Naive thymus-derived CD8-positive, alpha-beta T cell (primary cell): ENCODE measurements around the gene SVEP1. TPM values are rescaled to one million over a fixed set of nuclear protein-coding genes. Genes with fewer than 3 reads are reported as not detected.
"Not testable (repeated sequence)": the region's sequence is repeated elsewhere in the genome, so short reads cannot be mapped to it uniquely, and the experiment has no call there.

ENCODE experiments used
- ATAC-seq, 2 donors: fragments of 150-1000 bp; cut with Tn5 transposase in 1 of 2; sonication (Bioruptor Pico), chemical (Tn5 transposase) in 1 of 2; 1 replicate in 1 of 2; 2 replicates in 1 of 2; pipeline ENCODE4 v1.10.0; 2021; ENCODE audit warnings: mild to moderate bottlenecking in 2 of 2, moderate library complexity in 2 of 2
- POLR2A ChIA-PET: fragments of 350-600 bp; sonication (Branson Sonifier 250); formaldehyde crosslinking; loops from one replicate; lab custom pipeline; 2021; ENCODE audit warnings: antibody characterized with exemption; lab: Charles Lee
- DNase-seq, 10 donors: peaks; one replicate each; pipeline versions ENCODE4 v3.0.0 to v3.0.0-alpha.2; 2020 to 2022
- H3K27ac Mint-ChIP-seq, 10 donors: one replicate each; pipeline ENCODE4 v1.8.0; 2020 to 2022; ENCODE audit warnings: mild to moderate bottlenecking in 10 of 10, mixed read lengths in 10 of 10, moderate library complexity in 4 of 10, inconsistent platforms in 1 of 10
- H3K27me3 Mint-ChIP-seq, 5 donors: one replicate each; pipeline ENCODE4 v1.8.0; 2021 to 2022; ENCODE audit warnings: mixed read lengths in 5 of 5
- H3K36me3 Mint-ChIP-seq, 3 donors: one replicate each; pipeline ENCODE4 v1.8.0; 2020 to 2022; ENCODE audit warnings: mixed read lengths in 3 of 3, mild to moderate bottlenecking in 2 of 3, inconsistent platforms in 1 of 3
- H3K4me1 Mint-ChIP-seq, 4 donors: one replicate each; pipeline ENCODE4 v1.8.0; 2021 to 2022; ENCODE audit warnings: mixed read lengths in 4 of 4
- H3K4me3 Mint-ChIP-seq, 10 donors: one replicate each; pipeline ENCODE4 v1.8.0; 2020 to 2022; ENCODE audit warnings: mild to moderate bottlenecking in 10 of 10, mixed read lengths in 10 of 10, moderate library complexity in 6 of 10, inconsistent platforms in 1 of 10
- H3K9me3 Mint-ChIP-seq, 9 donors: one replicate each; pipeline ENCODE4 v1.8.0; 2020 to 2022; ENCODE audit warnings: mixed read lengths in 9 of 9, mild to moderate bottlenecking in 3 of 9, inconsistent platforms in 1 of 9, moderate library complexity in 1 of 9
- polyA plus RNA-seq, 3 donors: library from polyadenylated mRNA; unstranded; fragments of 300-500 nt; fragmentation: Illumina TruSeq; gene quantifications; one replicate each; pipeline ENCODE4 v1.2.3, GENCODE V29; 2021
- total RNA-seq, 8 experiments: library from RNA in 2 of 8; stranded (reverse) in 2 of 8; gene quantifications; one replicate each; pipeline ENCODE4 v1.2.3 and lab custom pipeline; 2021 to 2026

Gene SVEP1
- total RNA-seq, result not detected
- not detected for polyA plus RNA-seq
- 0 to 0.17 (median 0) reads per million in 6 experiments for total RNA-seq (lab: John Stamatoyannopoulos, UW)

GRCh38 chr9:110579034-110579861 lies at the start of gene SVEP1:
Gene SVEP1 (minus strand): TSS chr9:110579741. CDS start chr9:110579543, 198 bp downstream.
- H3K27me3 Mint-ChIP-seq, result peaks cover 22 to 45% (median 28%) of the 10 kb centered on the region in 5 donors
- POLR2A ChIA-PET, result no interaction called here
- peaks cover 0 to 7% (median 4%) of the 10 kb centered on the region in 4 donors for H3K4me1 Mint-ChIP-seq
- H3K4me3 Mint-ChIP-seq, result no peak within 1 kb of the TSS
- H3K9me3 Mint-ChIP-seq, result peaks cover 0 to 3% (median 0%) of the 10 kb centered on the region in 9 donors
- no peak within 1 kb of the TSS for H3K27ac Mint-ChIP-seq
- no peak for DNase-seq
- no peak for ATAC-seq
- peaks cover 0 to 2% (median 0%) of the 10 kb centered on the region in 3 donors for H3K36me3 Mint-ChIP-seq

DNA sequence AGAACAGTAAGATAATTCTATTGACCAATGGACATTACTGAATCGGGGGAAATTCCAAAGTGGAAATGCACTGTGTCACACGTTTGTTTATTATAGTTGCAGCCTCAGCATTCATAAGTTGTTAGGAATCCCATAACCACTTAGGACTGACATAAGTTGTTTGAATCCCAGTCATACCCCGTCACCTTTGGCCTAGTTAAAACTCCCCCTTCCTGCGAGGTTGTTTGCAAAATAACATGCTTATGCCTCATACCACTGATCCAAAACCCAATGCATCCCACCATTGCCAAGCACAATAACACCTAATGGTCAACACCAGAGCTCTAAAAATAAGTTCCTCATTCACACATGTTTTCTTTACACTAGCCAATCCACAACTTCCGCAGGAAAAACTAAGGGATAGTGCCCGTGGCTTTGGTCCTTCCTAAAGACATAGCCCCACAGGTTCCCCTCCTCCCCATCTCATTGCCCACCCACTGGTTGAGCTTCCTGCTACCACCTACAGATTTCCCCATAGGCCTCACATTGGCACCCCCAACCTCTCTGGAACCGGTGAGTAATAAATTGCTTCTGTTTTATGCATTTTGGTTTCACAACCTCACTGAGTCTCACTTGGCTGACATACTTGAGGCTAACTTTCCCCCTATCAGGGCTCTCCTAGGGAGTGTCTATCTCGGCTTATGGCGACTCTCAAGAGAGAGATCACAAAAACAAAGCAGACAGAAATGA lies 46.7 kb upstream of the SVEP1 start:
- DNase-seq (no peak), ATAC-seq (no peak)
- Mint-ChIP-seq H3K4me3 (no peak overlapping the region), H3K27me3 (no peaks in the 10 kb centered on the region), H3K36me3 (no peaks in the 10 kb centered on the region), H3K27ac (no peak overlapping the region), H3K4me1 (no peaks in the 10 kb centered on the region), H3K9me3 (peaks cover 0 to 5% (median 0%) of the 10 kb centered on the region in 9 donors)
- POLR2A ChIA-PET, result no interaction called here

DNA sequence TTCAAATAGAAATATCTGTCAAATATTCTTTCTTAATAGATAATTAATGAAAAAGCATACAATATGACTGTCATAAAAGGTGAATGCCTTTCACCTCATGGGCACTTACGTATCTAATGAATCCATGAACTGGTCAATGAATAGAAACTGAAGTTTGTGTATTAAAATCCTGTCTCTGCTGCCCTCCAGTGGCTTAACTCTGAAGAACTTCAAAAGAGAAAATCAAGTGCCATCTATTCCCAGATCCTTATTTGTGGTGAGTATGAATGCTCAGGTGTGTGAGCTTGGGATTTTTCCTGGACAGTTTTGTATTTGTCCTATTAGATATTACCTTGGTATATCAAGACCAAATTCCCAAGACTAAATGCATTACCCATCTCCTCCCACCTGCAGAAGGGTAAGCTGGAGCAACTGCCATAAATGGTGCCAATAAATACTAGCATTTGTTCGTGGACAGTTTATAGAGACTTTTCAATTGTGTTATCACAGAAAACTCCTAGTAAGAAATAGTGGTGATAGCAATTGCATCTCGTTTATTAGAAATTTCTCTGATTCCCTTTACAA lies 44.0 kb upstream of the SVEP1 start:
- Mint-ChIP-seq H3K9me3 (no peaks in the 10 kb centered on the region), H3K4me3 (no peak overlapping the region), H3K27me3 (peaks cover 0 to 2% (median 0%) of the 10 kb centered on the region in 5 donors), H3K27ac (no peak overlapping the region), H3K36me3 (no peaks in the 10 kb centered on the region), H3K4me1 (no peaks in the 10 kb centered on the region)
- POLR2A ChIA-PET, result no interaction called here
- DNase-seq (peak in 1 of 10 donors; percentile 1), ATAC-seq (no peak)

GRCh38 chr9:110622368-110622767 lies 42.8 kb upstream of the SVEP1 start:
- H3K9me3 Mint-ChIP-seq, result no peaks in the 10 kb centered on the region
- POLR2A ChIA-PET, result no interaction called here
- H3K4me3 Mint-ChIP-seq, result no peak overlapping the region
- no peak overlapping the region for H3K27ac Mint-ChIP-seq
- ATAC-seq (no peak), DNase-seq (no peak)
- peaks cover 0 to 2% (median 0%) of the 10 kb centered on the region in 5 donors for H3K27me3 Mint-ChIP-seq
- H3K36me3 Mint-ChIP-seq, result no peaks in the 10 kb centered on the region
- no peaks in the 10 kb centered on the region for H3K4me1 Mint-ChIP-seq

GRCh38 chr9:110620726-110621125 lies 41.2 kb upstream of the SVEP1 start:
- no peak overlapping the region for H3K27ac Mint-ChIP-seq
- H3K4me3 Mint-ChIP-seq, result no peak overlapping the region
- no peaks in the 10 kb centered on the region for H3K36me3 Mint-ChIP-seq
- no peaks in the 10 kb centered on the region for H3K4me1 Mint-ChIP-seq
- H3K27me3 Mint-ChIP-seq, result peaks cover 0 to 2% (median 0%) of the 10 kb centered on the region in 5 donors
- ATAC-seq (no peak), DNase-seq (no peak)
- H3K9me3 Mint-ChIP-seq, result peaks cover 0 to 2% (median 0%) of the 10 kb centered on the region in 9 donors
- POLR2A ChIA-PET, result no interaction called here

GRCh38 chr9:110619831-110620230 lies 40.3 kb upstream of the SVEP1 start:
- Mint-ChIP-seq H3K9me3 (peaks cover 0 to 2% (median 0%) of the 10 kb centered on the region in 9 donors), H3K27ac (no peak overlapping the region), H3K4me1 (no peaks in the 10 kb centered on the region), H3K36me3 (no peaks in the 10 kb centered on the region), H3K4me3 (no peak overlapping the region), H3K27me3 (peaks cover 0 to 2% (median under 1%) of the 10 kb centered on the region in 5 donors)
- DNase-seq (no peak), ATAC-seq (no peak)
- POLR2A ChIA-PET, result no interaction called here

DNA sequence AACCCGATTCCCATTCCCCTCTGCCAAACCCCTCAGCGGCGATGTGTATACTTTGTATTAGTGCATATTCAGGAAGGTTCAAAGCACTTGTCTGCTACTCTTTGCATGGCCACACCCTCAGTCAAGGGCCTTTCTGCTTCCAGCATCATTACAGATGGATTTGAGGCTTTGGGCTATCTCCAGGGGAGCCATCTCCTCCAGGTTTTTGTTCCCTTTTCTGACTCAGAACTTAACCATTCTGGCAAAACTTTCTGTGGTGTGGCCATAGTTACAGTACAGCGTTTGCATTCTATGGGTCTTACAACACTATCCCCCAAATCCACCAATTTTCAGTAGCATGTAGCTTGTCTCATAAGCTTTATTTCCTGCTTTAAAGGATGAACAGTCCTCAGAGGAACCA lies 36.0 kb upstream of the SVEP1 start:
- no peak for ATAC-seq
- Mint-ChIP-seq H3K9me3 (peaks cover 0 to 2% (median 0%) of the 10 kb centered on the region in 9 donors), H3K4me1 (no peaks in the 10 kb centered on the region), H3K36me3 (no peaks in the 10 kb centered on the region), H3K27me3 (peaks cover 0 to 4% (median 1%) of the 10 kb centered on the region in 5 donors), H3K27ac (no peak overlapping the region), H3K4me3 (no peak overlapping the region)
- no peak for DNase-seq
- POLR2A ChIA-PET, result no interaction called here

- H3K4me1 Mint-ChIP-seq, DNase-seq, H3K9me3 Mint-ChIP-seq, H3K4me3 Mint-ChIP-seq, H3K36me3 Mint-ChIP-seq, H3K27ac Mint-ChIP-seq, POLR2A ChIA-PET, H3K27me3 Mint-ChIP-seq, ATAC-seq: not testable (repeated sequence)
Measured at GRCh38 chr9:110614576-110614975, 35.0 kb upstream of the SVEP1 start.

GRCh38 chr9:110606179-110606790 lies 26.7 kb upstream of the SVEP1 start:
- Mint-ChIP-seq H3K4me1 (no peaks in the 10 kb centered on the region), H3K36me3 (no peaks in the 10 kb centered on the region), H3K4me3 (no peak overlapping the region), H3K27ac (no peak overlapping the region), H3K27me3 (peaks cover 0 to 14% (median 2%) of the 10 kb centered on the region in 5 donors), H3K9me3 (peaks cover 0 to 3% (median 0%) of the 10 kb centered on the region in 9 donors)
- DNase-seq, result no peak
- ATAC-seq, result no peak
- POLR2A ChIA-PET, result no interaction called here

- DNase-seq, result no peak
- no peak overlapping the region for H3K27ac Mint-ChIP-seq
- H3K27me3 Mint-ChIP-seq, result peaks cover 0 to 14% (median 2%) of the 10 kb centered on the region in 5 donors
- no peaks in the 10 kb centered on the region for H3K36me3 Mint-ChIP-seq
- H3K9me3 Mint-ChIP-seq, result peaks cover 0 to 3% (median 0%) of the 10 kb centered on the region in 9 donors
- POLR2A ChIA-PET, result no interaction called here
- no peak for ATAC-seq
- no peaks in the 10 kb centered on the region for H3K4me1 Mint-ChIP-seq
- H3K4me3 Mint-ChIP-seq, result no peak overlapping the region
Measured at GRCh38 chr9:110605565-110605964, 26.0 kb upstream of the SVEP1 start.

DNA sequence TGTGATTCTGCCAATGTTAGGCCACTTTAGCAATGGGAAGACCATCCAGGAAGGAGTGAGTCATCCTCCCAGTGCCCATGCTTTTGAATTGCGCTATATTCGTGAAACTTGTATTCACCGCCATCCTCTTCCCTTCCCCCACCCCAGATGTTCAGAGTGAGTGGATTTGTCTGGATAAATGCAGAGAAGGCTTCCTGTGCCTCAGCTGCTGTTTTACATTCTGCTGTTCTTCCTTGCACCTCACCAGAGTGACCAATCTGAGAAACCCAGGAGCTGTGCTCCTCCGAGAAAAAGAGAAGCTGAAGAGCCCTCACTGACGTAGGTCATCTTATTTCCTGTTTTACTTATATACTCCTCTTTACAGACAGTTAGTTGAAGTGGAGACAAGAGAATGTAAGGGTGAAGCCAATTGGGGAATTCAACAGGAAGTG lies 24.6 kb upstream of the SVEP1 start:
- H3K9me3 Mint-ChIP-seq, result peaks cover 0 to 3% (median 0%) of the 10 kb centered on the region in 9 donors
- no peak for DNase-seq
- POLR2A ChIA-PET, result no interaction called here
- H3K36me3 Mint-ChIP-seq, result no peaks in the 10 kb centered on the region
- H3K4me3 Mint-ChIP-seq, result no peak overlapping the region
- H3K27me3 Mint-ChIP-seq, result peaks cover 0 to 14% (median 2%) of the 10 kb centered on the region in 5 donors
- no peaks in the 10 kb centered on the region for H3K4me1 Mint-ChIP-seq
- no peak for ATAC-seq
- no peak overlapping the region for H3K27ac Mint-ChIP-seq

DNA sequence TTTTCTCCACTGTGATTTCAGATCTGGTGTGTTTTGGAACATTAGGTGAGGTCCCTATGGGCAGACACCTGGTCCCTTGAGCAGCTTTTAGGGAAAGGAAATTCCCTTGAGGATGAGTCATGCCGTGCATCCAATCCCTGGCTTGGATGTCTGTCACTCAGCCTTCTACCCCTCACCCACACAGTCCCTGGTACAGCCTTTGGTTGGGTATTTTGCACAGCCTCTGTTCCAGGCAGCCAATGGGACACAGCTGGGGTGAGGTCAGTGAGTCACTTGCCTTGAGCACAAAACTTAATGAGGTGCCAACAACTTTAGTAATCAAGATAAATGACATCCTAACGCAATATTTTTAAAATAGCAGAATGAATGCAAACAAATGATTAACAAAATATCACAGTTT lies 22.7 kb upstream of the SVEP1 start:
- no peak for DNase-seq
- POLR2A ChIA-PET, result no interaction called here
- H3K9me3 Mint-ChIP-seq, result peaks cover 0 to 9% (median 0%) of the 10 kb centered on the region in 9 donors
- no peaks in the 10 kb centered on the region for H3K36me3 Mint-ChIP-seq
- ATAC-seq, result no peak
- no peaks in the 10 kb centered on the region for H3K4me1 Mint-ChIP-seq
- no peak overlapping the region for H3K4me3 Mint-ChIP-seq
- no peak overlapping the region for H3K27ac Mint-ChIP-seq
- H3K27me3 Mint-ChIP-seq, result peaks cover 0 to 18% (median 4%) of the 10 kb centered on the region in 5 donors
